OCI-LY3 (cell line): ENCODE data around the gene ADAMTS14.

ENCODE experiments used
- EZH2phosphoT487 ChIP-seq: fragments of 200-600 bp; shearing (Covaris generic); IDR thresholded peaks from 2 replicates; pipeline ENCODE4 v1.6.1; 2018; ENCODE audit warnings: antibody characterized with exemption, mixed run types, low read depth
- TF ChIP-seq, protein P1 (sequence below): fragments of 200-600, 300-600 bp; sonication (generic); IDR thresholded peaks from 2 replicates; pipeline ENCODE4 v1.5.1; 2014; ENCODE audit warnings: antibody characterized with exemption, low read length, low read depth

DNA sequence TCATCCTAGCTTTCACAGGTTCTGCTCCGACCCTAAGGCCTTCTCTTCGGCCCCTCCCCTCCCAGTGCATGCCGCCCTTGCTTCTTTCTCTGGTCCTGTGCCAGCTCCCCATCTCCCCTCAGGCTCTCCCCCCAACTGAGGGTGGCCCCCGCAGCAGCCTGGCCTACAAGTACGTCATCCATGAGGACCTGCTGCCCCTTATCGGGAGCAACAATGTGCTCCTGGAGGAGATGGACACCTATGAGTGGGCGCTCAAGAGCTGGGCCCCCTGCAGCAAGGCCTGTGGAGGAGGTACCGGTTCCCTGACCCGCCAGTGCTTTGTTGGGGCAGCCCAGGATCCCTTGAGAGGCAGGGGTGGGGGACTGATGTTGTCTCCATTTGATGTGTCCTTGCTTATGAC is 79.0 kb downstream of the ADAMTS14 start:
- TF ChIP-seq, protein P1, sequence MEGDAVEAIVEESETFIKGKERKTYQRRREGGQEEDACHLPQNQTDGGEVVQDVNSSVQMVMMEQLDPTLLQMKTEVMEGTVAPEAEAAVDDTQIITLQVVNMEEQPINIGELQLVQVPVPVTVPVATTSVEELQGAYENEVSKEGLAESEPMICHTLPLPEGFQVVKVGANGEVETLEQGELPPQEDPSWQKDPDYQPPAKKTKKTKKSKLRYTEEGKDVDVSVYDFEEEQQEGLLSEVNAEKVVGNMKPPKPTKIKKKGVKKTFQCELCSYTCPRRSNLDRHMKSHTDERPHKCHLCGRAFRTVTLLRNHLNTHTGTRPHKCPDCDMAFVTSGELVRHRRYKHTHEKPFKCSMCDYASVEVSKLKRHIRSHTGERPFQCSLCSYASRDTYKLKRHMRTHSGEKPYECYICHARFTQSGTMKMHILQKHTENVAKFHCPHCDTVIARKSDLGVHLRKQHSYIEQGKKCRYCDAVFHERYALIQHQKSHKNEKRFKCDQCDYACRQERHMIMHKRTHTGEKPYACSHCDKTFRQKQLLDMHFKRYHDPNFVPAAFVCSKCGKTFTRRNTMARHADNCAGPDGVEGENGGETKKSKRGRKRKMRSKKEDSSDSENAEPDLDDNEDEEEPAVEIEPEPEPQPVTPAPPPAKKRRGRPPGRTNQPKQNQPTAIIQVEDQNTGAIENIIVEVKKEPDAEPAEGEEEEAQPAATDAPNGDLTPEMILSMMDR = no peak
- TF ChIP-seq EZH2phosphoT487 = no peak
